ENCODE measurements around the gene NAA50. TPM values are rescaled to one million over a fixed set of nuclear protein-coding genes. Genes with fewer than 3 reads are reported as not detected.

Gene NAA50
- total RNA-seq, 4 donors from 2014 or later, result 87.3 to 184 (median 128) TPM

DNA sequence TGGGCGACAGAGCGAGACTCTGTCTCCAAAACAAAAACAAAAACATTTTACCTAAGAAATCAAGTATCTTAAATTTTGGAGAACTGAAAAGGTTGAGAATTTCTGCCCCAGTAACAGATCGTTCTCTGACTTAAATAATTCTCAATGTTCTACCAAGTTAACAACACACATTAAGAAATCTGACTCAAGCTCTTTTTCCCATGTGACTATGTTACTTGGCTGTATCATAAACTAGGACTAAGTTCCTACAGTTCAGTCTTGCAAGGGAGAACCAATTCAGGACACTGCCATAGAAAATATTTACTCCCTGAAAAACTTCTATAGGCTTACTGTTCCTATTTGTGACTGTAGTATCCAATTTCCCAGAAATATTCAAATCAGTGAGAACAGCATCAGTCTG, 28.7 kb downstream of the NAA50 start:
- no peaks in the 10 kb centered on the region for H3K9me3 ChIP-seq
- no peak for DNase-seq (ENCODE audit: low spot score in 2 of 2)
- no peaks in the 10 kb centered on the region for H3K4me1 ChIP-seq
- 93% methylated on average over 3 of the region's 3 CpGs for WGBS
- no peak overlapping the region for H3K4me3 ChIP-seq
- no peak overlapping the region for H3K27ac ChIP-seq
- no peak for TF ChIP-seq EP300 (IDR thresholded peaks at IDR 0.05)
- TF ChIP-seq, protein P1, sequence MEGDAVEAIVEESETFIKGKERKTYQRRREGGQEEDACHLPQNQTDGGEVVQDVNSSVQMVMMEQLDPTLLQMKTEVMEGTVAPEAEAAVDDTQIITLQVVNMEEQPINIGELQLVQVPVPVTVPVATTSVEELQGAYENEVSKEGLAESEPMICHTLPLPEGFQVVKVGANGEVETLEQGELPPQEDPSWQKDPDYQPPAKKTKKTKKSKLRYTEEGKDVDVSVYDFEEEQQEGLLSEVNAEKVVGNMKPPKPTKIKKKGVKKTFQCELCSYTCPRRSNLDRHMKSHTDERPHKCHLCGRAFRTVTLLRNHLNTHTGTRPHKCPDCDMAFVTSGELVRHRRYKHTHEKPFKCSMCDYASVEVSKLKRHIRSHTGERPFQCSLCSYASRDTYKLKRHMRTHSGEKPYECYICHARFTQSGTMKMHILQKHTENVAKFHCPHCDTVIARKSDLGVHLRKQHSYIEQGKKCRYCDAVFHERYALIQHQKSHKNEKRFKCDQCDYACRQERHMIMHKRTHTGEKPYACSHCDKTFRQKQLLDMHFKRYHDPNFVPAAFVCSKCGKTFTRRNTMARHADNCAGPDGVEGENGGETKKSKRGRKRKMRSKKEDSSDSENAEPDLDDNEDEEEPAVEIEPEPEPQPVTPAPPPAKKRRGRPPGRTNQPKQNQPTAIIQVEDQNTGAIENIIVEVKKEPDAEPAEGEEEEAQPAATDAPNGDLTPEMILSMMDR (IDR thresholded peaks at IDR 0.05), result no peak
- TF ChIP-seq POLR2AphosphoS5 (IDR thresholded peaks at IDR 0.05), result no peak
- TF ChIP-seq POLR2A (IDR thresholded peaks at IDR 0.05), result no peak
- H3K27me3 ChIP-seq, result no peaks in the 10 kb centered on the region
- H3K36me3 ChIP-seq, result peaks cover 33% of the 10 kb centered on the region

DNA sequence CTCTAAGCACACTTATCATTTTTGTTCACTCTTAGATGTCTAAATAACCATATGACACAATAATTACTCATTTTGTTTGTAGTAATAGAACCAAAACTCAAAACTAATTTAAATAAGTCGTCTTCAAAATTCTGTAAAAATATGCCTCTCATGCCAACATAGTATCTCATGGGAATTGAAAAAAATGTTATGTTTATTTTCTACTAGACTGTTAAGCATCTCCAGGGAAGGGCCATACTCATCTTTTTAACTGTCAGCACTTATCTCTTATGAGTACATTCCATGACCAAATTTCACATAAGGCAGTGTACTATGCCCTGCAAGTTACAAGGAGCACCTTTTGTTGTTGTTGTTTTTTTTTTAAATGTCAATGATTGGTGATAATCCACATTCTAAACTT, 31.3 kb downstream of the NAA50 start:
- Histone ChIP-seq H3K27ac (no peak overlapping the region), H3K4me1 (no peaks in the 10 kb centered on the region), H3K9me3 (no peaks in the 10 kb centered on the region), H3K27me3 (no peaks in the 10 kb centered on the region), H3K36me3 (peaks cover 10% of the 10 kb centered on the region), H3K4me3 (no peak overlapping the region)
- 60% methylated on average over 1 of the region's 1 CpG for WGBS
- no peak for DNase-seq (ENCODE audit: low spot score in 2 of 2)
- TF ChIP-seq, protein P1 (IDR thresholded peaks at IDR 0.05), result no peak
- no peak for TF ChIP-seq EP300 (IDR thresholded peaks at IDR 0.05)
- TF ChIP-seq POLR2AphosphoS5 (IDR thresholded peaks at IDR 0.05), result no peak
- TF ChIP-seq POLR2A (IDR thresholded peaks at IDR 0.05), result no peak

DNA sequence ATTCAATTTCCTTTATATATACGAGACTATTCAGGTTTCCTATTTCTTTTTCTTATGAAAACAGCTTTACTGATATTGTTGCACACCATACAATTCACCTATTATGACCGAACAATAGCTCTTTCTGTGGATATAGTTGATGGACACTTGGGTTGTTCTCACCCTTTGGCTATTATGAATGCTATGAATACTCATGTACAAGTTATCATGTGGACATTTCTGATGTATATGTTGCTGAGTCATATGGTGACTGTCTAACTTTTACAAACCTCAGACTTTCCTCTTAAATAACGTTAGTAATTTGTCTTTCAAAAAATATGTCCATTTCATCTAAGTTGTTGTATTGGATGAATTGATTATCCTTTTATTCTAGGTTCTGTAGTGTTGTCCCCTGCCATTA, 33.9 kb downstream of the NAA50 start:
- 37% methylated on average over 3 of the region's 3 CpGs for WGBS
- no peaks in the 10 kb centered on the region for H3K4me1 ChIP-seq
- H3K4me3 ChIP-seq, result no peak overlapping the region
- H3K27ac ChIP-seq, result no peak overlapping the region
- TF ChIP-seq POLR2A (IDR thresholded peaks at IDR 0.05), result no peak
- TF ChIP-seq, protein P1 (IDR thresholded peaks at IDR 0.05), result no peak
- no peak for TF ChIP-seq EP300 (IDR thresholded peaks at IDR 0.05)
- TF ChIP-seq POLR2AphosphoS5 (IDR thresholded peaks at IDR 0.05), result no peak
- no peak for DNase-seq (ENCODE audit: low spot score in 2 of 2)
- no peaks in the 10 kb centered on the region for H3K27me3 ChIP-seq
- H3K9me3 ChIP-seq, result no peaks in the 10 kb centered on the region
- H3K36me3 ChIP-seq, result no peaks in the 10 kb centered on the region

DNA sequence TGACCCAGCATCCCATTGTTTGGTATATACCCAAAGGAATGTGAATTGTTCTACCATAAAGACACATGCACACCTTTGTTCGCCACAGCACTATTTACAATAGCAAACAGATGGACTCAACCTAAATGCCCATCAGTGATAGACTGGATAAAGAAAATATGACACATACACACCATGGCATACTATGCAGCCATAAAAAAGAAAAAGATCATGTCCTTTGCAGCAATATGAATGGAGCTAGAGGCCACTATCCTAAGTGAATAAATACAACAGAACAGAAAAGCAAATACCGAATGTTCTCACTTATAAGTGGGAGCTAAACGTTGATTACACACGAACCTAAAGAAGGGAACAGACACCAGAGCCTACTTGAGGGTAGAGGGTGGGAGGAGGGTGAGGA, 38.2 kb downstream of the NAA50 start:
- WGBS, result 90% methylated on average over 4 of the region's 4 CpGs
- H3K9me3 ChIP-seq, result no peaks in the 10 kb centered on the region
- H3K27ac ChIP-seq, result no peak overlapping the region
- no peak for DNase-seq (ENCODE audit: low spot score in 2 of 2)
- no peak overlapping the region for H3K4me3 ChIP-seq
- TF ChIP-seq, protein P1 (IDR thresholded peaks at IDR 0.05), result no peak
- no peak for TF ChIP-seq POLR2AphosphoS5 (IDR thresholded peaks at IDR 0.05)
- TF ChIP-seq EP300 (IDR thresholded peaks at IDR 0.05), result no peak
- TF ChIP-seq POLR2A (IDR thresholded peaks at IDR 0.05), result no peak
- no peaks in the 10 kb centered on the region for H3K36me3 ChIP-seq
- H3K4me1 ChIP-seq, result no peaks in the 10 kb centered on the region
- no peaks in the 10 kb centered on the region for H3K27me3 ChIP-seq

DNA sequence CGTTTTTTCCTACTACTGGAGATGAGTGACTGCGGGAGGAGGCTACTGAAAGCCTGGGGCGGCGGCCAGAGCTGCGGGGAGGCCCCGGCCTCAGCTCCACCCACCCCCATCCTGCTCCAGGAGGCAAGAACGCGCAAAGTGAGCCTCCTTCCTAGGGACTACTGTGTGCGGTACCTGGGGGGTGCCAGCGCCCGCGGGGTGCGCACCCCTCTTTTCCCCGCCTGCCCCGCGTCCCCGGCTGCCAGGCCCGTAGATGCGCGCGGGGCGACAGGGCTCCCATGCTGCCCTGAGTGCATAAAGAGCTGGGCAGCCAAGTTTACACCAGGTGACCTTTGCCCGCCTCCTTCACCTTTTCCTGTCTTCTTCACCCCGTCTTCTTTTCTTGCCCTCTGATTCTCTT, 47.1 kb downstream of the NAA50 start:
- Histone ChIP-seq H3K36me3 (no peaks in the 10 kb centered on the region), H3K9me3 (no peaks in the 10 kb centered on the region), H3K4me1 (peaks cover 33% of the 10 kb centered on the region), H3K27me3 (no peaks in the 10 kb centered on the region), H3K27ac (peak overlapping the region; percentile 11), H3K4me3 (peak overlapping the region; percentile 40)
- TF ChIP-seq EP300 (IDR thresholded peaks at IDR 0.05) (no peak), POLR2A (IDR thresholded peaks at IDR 0.05) (no peak), POLR2AphosphoS5 (IDR thresholded peaks at IDR 0.05) (no peak)
- TF ChIP-seq, protein P1 (IDR thresholded peaks at IDR 0.05), result no peak
- WGBS, result 18% methylated on average over 24 of the region's 24 CpGs
- no peak for DNase-seq (ENCODE audit: low spot score in 2 of 2)
